Heart right ventricle (tissue), 16 donors: ENCODE data around the gene ABLIM2. TPM values are rescaled to one million over a fixed set of nuclear protein-coding genes. Genes with fewer than 3 reads are reported as not detected.

Experiments
- ATAC-seq, 8 donors: fragments of 200-7000 bp; cut with Tn5 transposase; one replicate each; pipeline ENCODE4 v1.9.1; 2020; ENCODE audit warnings: mild to moderate bottlenecking in 8 of 8, moderate library complexity in 8 of 8, moderate number of reproducible peaks in 1 of 8
- DNase-seq, 2 donors: peaks; one replicate each; pipeline ENCODE4 v3.0.0-alpha.2; 2020
- H3K27ac ChIP-seq, 10 donors: fragments of 200-600 bp; sonication (generic) in 2 of 10; one replicate each; pipeline versions ENCODE4 v1.5.0 to v1.8.0; 2020 to 2022; ENCODE audit warnings: mild to moderate bottlenecking in 3 of 10
- H3K27me3 ChIP-seq, 7 donors: fragments of 200-600 bp; one replicate each; pipeline ENCODE4 v1.8.0; 2021 to 2022; ENCODE audit warnings: mild to moderate bottlenecking in 2 of 7
- H3K36me3 ChIP-seq, 9 donors: fragments of 200-600 bp; sonication (generic) in 1 of 9; one replicate each; pipeline versions ENCODE4 v1.5.0 to v1.8.0; 2020 to 2022; ENCODE audit warnings: mild to moderate bottlenecking in 2 of 9
- H3K4me1 ChIP-seq, 9 donors: fragments of 200-600 bp; sonication (generic) in 1 of 9; one replicate each; pipeline versions ENCODE4 v1.5.0 to v1.8.0; 2020 to 2022; ENCODE audit warnings: mild to moderate bottlenecking in 4 of 9
- H3K4me3 ChIP-seq, 10 donors: fragments of 200-600 bp; sonication (generic) in 2 of 10; one replicate each; pipeline versions ENCODE4 v1.5.0 to v1.8.0; 2020 to 2022; ENCODE audit warnings: mild to moderate bottlenecking in 7 of 10, moderate library complexity in 2 of 10
- H3K9me3 ChIP-seq, 11 donors: fragments of 200-600 bp in 10 of 11; sonication (generic) in 2 of 11; one replicate each; pipeline versions ENCODE4 v1.5.0 to v1.8.0; 2013 to 2022; ENCODE audit warnings: mild to moderate bottlenecking in 2 of 11, control low read depth in 1 of 11, moderate library complexity in 1 of 11
- WGBS, 2 donors: extraction: QIAGEN DNeasy Blood & Tissue Kit; methylation state at CpG; one replicate each; pipeline ENCODE4 v1.1.7; 2013; ENCODE audit warnings: inconsistent platforms in 1 of 2; 5-methylcytosine and 5-hydroxymethylcytosine counted together
- intact Hi-C, 10 donors: fragments of 100-400 bp; cut with DNase I; formaldehyde crosslinking; loops; one replicate each; pipeline versions ENCODE4 v1.11.1 to v1.14.2; 2022
- polyA plus RNA-seq, 2 donors: library from polyadenylated mRNA; stranded (reverse); fragments of 200-250 nt; gene quantifications; one replicate each; pipeline ENCODE4 v1.2.3, GENCODE V29; 2013
- total RNA-seq, 10 donors: library from RNA; stranded (reverse); fragmentation: NEBNext Ultra II Directional in 3 of 10; extraction: Animal tissue kit (Norgen Biotek cat#: 25700) in 3 of 10; gene quantifications; one replicate each; pipeline versions ENCODE4 v1.2.1 to v1.2.4, GENCODE V29; 2021 to 2023
- TF ChIP-seq, protein P1 (sequence below), 9 donors: fragments of 200-600 bp; sonication (generic) in 2 of 9; IDR thresholded peaks; one replicate each; pipeline versions ENCODE4 v1.5.0 to v1.8.0; 2021 to 2022; ENCODE audit warnings: antibody characterized with exemption in 9 of 9, mild to moderate bottlenecking in 5 of 9, moderate library complexity in 1 of 9
- donor health status: Arrhythmogenic right ventricular cardiomyopathy.
- donor health status: ischemic (EF 13 %, LVEDD 7.1; RV severe dilation, severe dysfunction).
- donor health status: healthy with polysubstance abuse.
- donor health status: DM: no; HTN: yes; CAD: no.
- donor health status: DM: no; HTN: no; CAD: no.
- donor health status: ischemic (EF 25% LVEDD 6.9; RV normal size, moderate dysfunction).
- donor health status: ischemic (EF 25% LVEDD 5.7; RV mildly dilated, moderate dysfunction).
- donor health status: healthy.
- donor health status: DM: yes; HTN: yes; CAD: no.
- donor health status: Ischemic cardiomyopathy.
- donor health status: ischemic (EF 35%, LVEDD 5.7; RV mildly dilated, moderate dysfunction).
- donor health status: nonischemic (EF 11% LVEDD 7.7; RV severe dilation, severe dysfunction).
- donor health status: DM: yes; HTN: yes; CAD: no.
- donor health status: PGD.
- donor health status: ischemic (EF 29% LVEDD 5.4; RV normal size, mild dysfunction).
- donor health status: nonischemic (EF 23%, LVEDD 6.1; RV moderate dilation, normal function).

ABLIM2 gene
- total and polyA plus RNA-seq, 12 donors = 7.2 to 27.8 (median 17.6) TPM

DNA sequence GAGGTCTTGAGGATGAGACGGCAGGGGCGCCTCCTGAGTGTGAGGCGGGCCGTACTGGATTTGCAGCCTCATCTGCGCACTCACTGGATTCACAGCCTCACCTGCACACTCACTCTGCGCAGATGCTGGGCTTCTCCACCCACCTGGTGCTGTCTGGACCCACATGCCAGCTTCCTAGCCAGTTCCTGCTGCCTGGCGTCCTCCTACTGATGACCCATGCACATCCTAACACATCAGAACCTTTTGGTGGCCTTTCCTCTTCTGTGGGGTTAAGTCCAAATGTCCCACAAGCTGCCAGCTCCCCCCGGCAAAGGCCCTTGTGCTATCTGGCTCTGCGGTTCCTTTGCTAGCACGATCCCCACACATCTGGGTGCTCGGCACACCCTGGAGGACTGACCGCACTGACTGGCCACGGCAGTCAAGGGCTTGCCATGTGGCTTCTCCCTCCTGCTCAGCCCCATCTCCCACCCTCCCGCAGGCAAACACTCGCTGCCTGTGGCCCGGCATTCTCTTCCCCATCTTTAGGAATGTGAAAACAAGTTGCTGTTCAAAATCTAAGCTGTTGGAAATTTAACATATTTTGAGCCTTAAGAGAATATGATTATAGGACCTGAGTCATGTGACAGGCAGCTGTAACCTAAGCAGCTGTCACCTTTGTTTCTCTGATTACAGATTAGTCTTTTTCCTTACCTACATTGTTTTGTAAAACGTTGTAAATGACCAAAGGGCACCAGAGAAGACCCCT, 179.5 kb downstream of the ABLIM2 start:
- no peak for DNase-seq
- H3K27ac ChIP-seq = peak overlapping the region in 7 of 10 donors; percentile 9 to 56 (median 28)
- TF ChIP-seq, protein P1, sequence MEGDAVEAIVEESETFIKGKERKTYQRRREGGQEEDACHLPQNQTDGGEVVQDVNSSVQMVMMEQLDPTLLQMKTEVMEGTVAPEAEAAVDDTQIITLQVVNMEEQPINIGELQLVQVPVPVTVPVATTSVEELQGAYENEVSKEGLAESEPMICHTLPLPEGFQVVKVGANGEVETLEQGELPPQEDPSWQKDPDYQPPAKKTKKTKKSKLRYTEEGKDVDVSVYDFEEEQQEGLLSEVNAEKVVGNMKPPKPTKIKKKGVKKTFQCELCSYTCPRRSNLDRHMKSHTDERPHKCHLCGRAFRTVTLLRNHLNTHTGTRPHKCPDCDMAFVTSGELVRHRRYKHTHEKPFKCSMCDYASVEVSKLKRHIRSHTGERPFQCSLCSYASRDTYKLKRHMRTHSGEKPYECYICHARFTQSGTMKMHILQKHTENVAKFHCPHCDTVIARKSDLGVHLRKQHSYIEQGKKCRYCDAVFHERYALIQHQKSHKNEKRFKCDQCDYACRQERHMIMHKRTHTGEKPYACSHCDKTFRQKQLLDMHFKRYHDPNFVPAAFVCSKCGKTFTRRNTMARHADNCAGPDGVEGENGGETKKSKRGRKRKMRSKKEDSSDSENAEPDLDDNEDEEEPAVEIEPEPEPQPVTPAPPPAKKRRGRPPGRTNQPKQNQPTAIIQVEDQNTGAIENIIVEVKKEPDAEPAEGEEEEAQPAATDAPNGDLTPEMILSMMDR (IDR thresholded peaks at IDR 0.05) = no peak
- no peak overlapping the region for H3K4me3 ChIP-seq
- peaks cover 0 to 20% (median 16%) of the 10 kb centered on the region in 9 donors for H3K4me1 ChIP-seq
- no peaks in the 10 kb centered on the region for H3K9me3 ChIP-seq
- no peaks in the 10 kb centered on the region for H3K27me3 ChIP-seq
- WGBS, 2 donors = 82 to 84% methylated on average over 17 of the region's 17 CpGs
- peak in 2 of 8 donors; percentile 5 to 8 for ATAC-seq
- intact Hi-C loops = no loop called here
- no peaks in the 10 kb centered on the region for H3K36me3 ChIP-seq

DNA sequence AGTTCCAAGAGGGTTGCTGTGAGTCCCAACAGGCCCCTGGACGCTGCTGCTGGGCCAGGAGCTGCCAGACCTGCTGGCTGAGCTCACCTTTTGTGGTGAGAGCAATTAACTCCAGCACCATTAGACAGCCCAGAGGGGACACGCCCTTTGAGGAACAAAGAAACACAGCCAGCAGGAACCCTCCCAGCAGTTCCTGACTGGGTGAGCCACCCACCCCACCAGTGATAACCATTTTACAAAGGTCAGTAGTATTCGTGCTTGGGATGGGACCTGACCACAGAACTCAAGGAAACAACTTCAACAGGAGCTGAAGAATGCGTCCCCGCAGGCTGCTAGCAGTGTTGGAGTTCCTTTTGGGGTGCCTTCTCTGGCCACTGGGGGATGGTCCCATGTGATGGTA, 180.1 kb downstream of the ABLIM2 start:
- H3K9me3 ChIP-seq = no peaks in the 10 kb centered on the region
- ATAC-seq (peak in 6 of 8 donors; percentile 52 to 78 (median 68)), DNase-seq (no peak)
- H3K36me3 ChIP-seq = no peaks in the 10 kb centered on the region
- no peaks in the 10 kb centered on the region for H3K27me3 ChIP-seq
- TF ChIP-seq, protein P1 (IDR thresholded peaks at IDR 0.05) = no peak
- H3K4me3 ChIP-seq = no peak overlapping the region
- H3K27ac ChIP-seq = peak overlapping the region in 7 of 10 donors; percentile 9 to 56 (median 36)
- intact Hi-C loops = no loop called here
- peaks cover 0 to 20% (median 17%) of the 10 kb centered on the region in 9 donors for H3K4me1 ChIP-seq
- WGBS, 2 donors = 59 to 71% methylated on average over 5 of the region's 5 CpGs

GRCh38 chr4:7976634-7977033, 182.0 kb downstream of the ABLIM2 start:
- TF ChIP-seq, protein P1 (IDR thresholded peaks at IDR 0.05) = no peak
- ATAC-seq = no peak

DNA sequence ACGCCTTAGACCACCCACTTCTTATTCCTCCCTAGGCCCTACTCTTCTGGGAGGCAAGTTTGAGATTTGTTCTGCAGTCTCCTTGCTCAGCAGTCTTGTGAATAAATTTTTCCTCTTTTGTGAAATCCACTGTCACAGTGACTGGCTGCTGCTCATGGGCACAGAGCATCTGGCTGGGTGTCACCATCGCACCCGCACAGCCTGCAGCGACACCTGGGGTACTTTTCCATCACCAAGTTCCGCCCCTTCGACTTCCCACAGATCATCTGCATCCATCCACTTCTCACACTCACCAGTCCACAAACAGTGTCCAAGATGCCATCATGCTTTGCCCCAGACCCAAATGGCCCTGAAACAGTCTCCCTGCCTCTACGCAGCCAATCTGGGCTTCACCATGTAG, 182.6 kb downstream of the ABLIM2 start:
- Histone ChIP-seq H3K27ac (no peak overlapping the region), H3K9me3 (no peaks in the 10 kb centered on the region), H3K36me3 (no peaks in the 10 kb centered on the region), H3K27me3 (no peaks in the 10 kb centered on the region), H3K4me3 (no peak overlapping the region), H3K4me1 (peaks cover 0 to 30% (median 21%) of the 10 kb centered on the region in 9 donors)
- TF ChIP-seq, protein P1 (IDR thresholded peaks at IDR 0.05) = no peak
- DNase-seq = no peak
- 97 to 98% methylated on average over 7 of the region's 7 CpGs for WGBS, 2 donors
- intact Hi-C loops = no loop called here
- no peak for ATAC-seq

More at GRCh38 chr4:7976634-7977033, 182.0 kb downstream of the ABLIM2 start:
- Histone ChIP-seq H3K27ac (no peak overlapping the region), H3K36me3 (no peaks in the 10 kb centered on the region), H3K27me3 (no peaks in the 10 kb centered on the region), H3K4me1 (peaks cover 0 to 24% (median 19%) of the 10 kb centered on the region in 9 donors), H3K9me3 (no peaks in the 10 kb centered on the region), H3K4me3 (no peak overlapping the region)
- DNase-seq = no peak
- WGBS, 2 donors = 98 to 100% methylated on average over 5 of the region's 5 CpGs
- intact Hi-C loops = no loop called here
